Tibial nerve (tissue), 4 donors: ENCODE results near the gene LRCH4. TPM values are rescaled to one million over a fixed set of nuclear protein-coding genes. Genes with fewer than 3 reads are reported as not detected.

ENCODE experiments used
- DNase-seq, 2 donors: peaks; one replicate each; pipeline ENCODE4 v3.0.0-alpha.2; 2019; ENCODE audit warnings: low spot score in 2 of 2
- H3K27ac ChIP-seq, 4 donors: fragments of 200-600 bp; sonication (generic) in 3 of 4; one replicate each; pipeline ENCODE4 v1.5.1; 2017 to 2019; ENCODE audit warnings: mild to moderate bottlenecking in 1 of 4
- H3K27me3 ChIP-seq, 2 donors: fragments of 200-600 bp; sonication (generic) in 1 of 2; one replicate each; pipeline versions ENCODE4 v1.5.1 to v1.6.0; 2017 to 2019
- H3K36me3 ChIP-seq, 3 donors: fragments of 200-600 bp; sonication (generic); one replicate each; pipeline ENCODE4 v1.5.1; 2018 to 2019
- H3K4me1 ChIP-seq, 4 donors: fragments of 200-600 bp; sonication (generic) in 3 of 4; one replicate each; pipeline ENCODE4 v1.5.1; 2017 to 2019
- H3K4me3 ChIP-seq, 4 donors: fragments of 200-600 bp; sonication (generic) in 3 of 4; one replicate each; pipeline ENCODE4 v1.5.1; 2017 to 2019; ENCODE audit warnings: mild to moderate bottlenecking in 1 of 4, moderate library complexity in 1 of 4
- H3K9me3 ChIP-seq, 4 donors: fragments of 200-600 bp; sonication (generic) in 3 of 4; one replicate each; pipeline ENCODE4 v1.5.1; 2017 to 2019
- EP300 ChIP-seq, 2 donors: sonication (generic); formaldehyde crosslinking; IDR thresholded peaks; one replicate each; pipeline ENCODE4 v1.6.1; 2017; ENCODE audit warnings: antibody characterized with exemption in 2 of 2, mild to moderate bottlenecking in 1 of 2
- POLR2A ChIP-seq, 2 donors: fragments of 450-650 bp; IDR thresholded peaks; one replicate each; pipeline ENCODE4 v1.6.1; 2017; ENCODE audit warnings: antibody characterized with exemption in 2 of 2, mild to moderate bottlenecking in 2 of 2, moderate library complexity in 2 of 2
- WGBS, 2 donors: methylation state at CpG; one replicate each; pipeline ENCODE4 v1.1.5; 2018; 5-methylcytosine and 5-hydroxymethylcytosine counted together
- total RNA-seq, 4 donors: library from RNA; depleted of rRNA; stranded (reverse); fragments of >200 nt; gene quantifications; one replicate each; pipeline ENCODE4 v1.1.0, GENCODE V29; 2016
- TF ChIP-seq, protein P1 (sequence below), 5 experiments: fragments of 200-600 bp in 3 of 5; fragments of 450-650 bp in 2 of 5; sonication (generic) in 3 of 5; IDR thresholded peaks; one replicate each; pipeline ENCODE4 v1.5.1; 2016 to 2019; ENCODE audit warnings: antibody characterized with exemption in 5 of 5, mild to moderate bottlenecking in 3 of 5, moderate library complexity in 2 of 5

Gene LRCH4
- total RNA-seq, 4 donors from 2014 or later = 135 to 174 (median 170) TPM

DNA sequence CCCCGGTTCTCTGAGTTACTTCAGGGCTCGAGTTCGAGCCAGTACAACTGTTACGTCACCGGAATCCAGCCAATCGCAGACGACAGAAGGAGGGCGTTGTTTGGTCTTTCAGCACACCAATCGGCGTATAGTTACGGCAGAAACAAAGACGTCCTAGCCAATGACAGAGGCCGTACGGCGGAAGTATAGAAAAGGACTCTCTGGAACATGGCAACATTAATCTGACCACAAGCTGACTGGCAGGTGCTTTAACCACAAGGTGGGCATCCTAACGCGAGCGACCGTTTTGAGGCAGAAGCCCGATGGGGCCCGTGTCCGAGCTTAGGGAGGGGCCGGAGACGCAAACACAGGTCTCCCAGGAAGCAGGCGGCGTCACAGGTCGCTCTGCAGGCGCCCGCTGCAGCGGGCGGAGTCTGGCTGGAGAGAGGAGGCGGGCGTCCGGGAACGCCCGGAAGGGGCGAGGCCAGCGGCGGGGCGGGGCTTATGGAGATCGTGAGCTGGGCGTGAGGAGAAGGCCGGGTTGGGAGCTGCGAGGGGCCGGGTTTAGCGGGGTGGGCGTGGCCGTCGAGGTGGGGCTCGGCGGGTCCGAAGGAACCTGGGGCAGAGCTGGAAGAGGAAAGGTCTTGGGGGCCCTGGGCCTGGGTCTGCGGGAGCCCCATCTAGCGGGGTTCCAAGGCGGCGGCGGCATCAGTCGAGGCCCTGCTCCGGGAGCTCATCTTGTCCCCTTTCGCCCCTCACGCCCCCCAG lies 26.2 kb upstream of the LRCH4 start, which contains the start of gene MOSPD3:
Gene MOSPD3 (plus strand): TSS at position 558 of the 747 bp plus-strand sequence. CDS start 252 bp downstream, outside the sequence.
- WGBS, 2 donors = 0 to 1% methylated on average over 45 to 59 of the region's 61 CpGs
- H3K9me3 ChIP-seq = no peaks in the 10 kb centered on the region
- H3K27ac ChIP-seq = peak within 1 kb of the TSS; percentile 94 to 96 (median 95)
- no peaks in the 10 kb centered on the region for H3K27me3 ChIP-seq
- peaks cover 0 to 30% (median 0%) of the 10 kb centered on the region in 3 donors for H3K36me3 ChIP-seq
- TF ChIP-seq, protein P1, sequence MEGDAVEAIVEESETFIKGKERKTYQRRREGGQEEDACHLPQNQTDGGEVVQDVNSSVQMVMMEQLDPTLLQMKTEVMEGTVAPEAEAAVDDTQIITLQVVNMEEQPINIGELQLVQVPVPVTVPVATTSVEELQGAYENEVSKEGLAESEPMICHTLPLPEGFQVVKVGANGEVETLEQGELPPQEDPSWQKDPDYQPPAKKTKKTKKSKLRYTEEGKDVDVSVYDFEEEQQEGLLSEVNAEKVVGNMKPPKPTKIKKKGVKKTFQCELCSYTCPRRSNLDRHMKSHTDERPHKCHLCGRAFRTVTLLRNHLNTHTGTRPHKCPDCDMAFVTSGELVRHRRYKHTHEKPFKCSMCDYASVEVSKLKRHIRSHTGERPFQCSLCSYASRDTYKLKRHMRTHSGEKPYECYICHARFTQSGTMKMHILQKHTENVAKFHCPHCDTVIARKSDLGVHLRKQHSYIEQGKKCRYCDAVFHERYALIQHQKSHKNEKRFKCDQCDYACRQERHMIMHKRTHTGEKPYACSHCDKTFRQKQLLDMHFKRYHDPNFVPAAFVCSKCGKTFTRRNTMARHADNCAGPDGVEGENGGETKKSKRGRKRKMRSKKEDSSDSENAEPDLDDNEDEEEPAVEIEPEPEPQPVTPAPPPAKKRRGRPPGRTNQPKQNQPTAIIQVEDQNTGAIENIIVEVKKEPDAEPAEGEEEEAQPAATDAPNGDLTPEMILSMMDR (IDR thresholded peaks at IDR 0.05) = peak in 3 of 5 experiments; percentile 5 to 63 (median 38)
- TF ChIP-seq EP300 (IDR thresholded peaks at IDR 0.05) = peak; percentile 93 to 94
- peak; percentile 51 to 83 for TF ChIP-seq POLR2A (IDR thresholded peaks at IDR 0.05)
- peak; percentile 98 to 100 for DNase-seq
- peak within 1 kb of the TSS; percentile 53 to 85 (median 60) for H3K4me3 ChIP-seq
- H3K4me1 ChIP-seq = peaks cover 0 to 22% (median 9%) of the 10 kb centered on the region in 4 donors

DNA sequence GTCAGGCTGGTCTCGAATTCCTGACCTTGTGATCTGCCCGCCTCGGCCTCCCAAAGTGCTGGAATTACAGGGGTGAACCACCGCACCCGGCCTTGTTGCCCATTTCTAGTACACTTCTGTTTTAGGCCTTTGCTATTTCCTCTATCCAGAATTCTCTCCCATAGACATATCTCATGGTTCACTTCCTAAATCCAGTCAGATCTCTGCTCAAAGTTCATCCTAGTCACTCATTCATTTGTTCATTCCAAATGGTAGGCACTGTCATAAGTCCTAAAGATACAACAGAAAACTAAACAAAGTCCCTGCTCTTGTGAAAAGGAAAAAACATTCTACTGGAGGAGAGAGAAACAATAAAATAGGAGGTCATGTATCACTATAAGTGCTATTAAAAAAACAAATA lies 24.0 kb upstream of the LRCH4 start:
- H3K4me3 ChIP-seq = no peak overlapping the region
- TF ChIP-seq, protein P1 (IDR thresholded peaks at IDR 0.05) = no peak
- no peak for TF ChIP-seq POLR2A (IDR thresholded peaks at IDR 0.05)
- DNase-seq = no peak
- H3K27ac ChIP-seq = peak overlapping the region in 1 of 4 donors; percentile 96
- H3K4me1 ChIP-seq = peaks cover 0 to 34% (median 11%) of the 10 kb centered on the region in 4 donors
- WGBS, 2 donors = 90 to 92% methylated on average over 5 of the region's 5 CpGs
- H3K9me3 ChIP-seq = no peaks in the 10 kb centered on the region
- H3K36me3 ChIP-seq = peaks cover 0 to 16% (median 0%) of the 10 kb centered on the region in 3 donors
- no peaks in the 10 kb centered on the region for H3K27me3 ChIP-seq

DNA sequence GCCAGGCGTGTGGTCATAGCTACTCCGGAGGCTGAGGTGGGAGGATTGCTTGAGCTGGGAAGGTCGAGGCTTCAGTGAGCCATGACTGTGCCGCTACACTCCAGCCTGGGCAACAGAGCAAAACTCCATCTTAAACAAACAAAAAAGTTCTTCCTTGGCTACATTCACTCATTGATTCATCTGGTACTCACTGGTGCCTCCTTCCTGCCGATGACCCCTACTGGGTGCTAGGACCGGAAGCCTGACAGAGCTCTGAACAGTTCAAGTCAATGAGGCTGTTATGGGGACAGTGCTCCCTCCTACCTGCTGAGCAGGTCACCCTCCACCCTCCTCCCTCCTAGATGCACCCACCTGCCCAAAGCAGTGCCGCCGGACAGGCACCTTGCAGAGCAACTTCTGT lies 21.2 kb upstream of the LRCH4 start:
- TF ChIP-seq, protein P1 (IDR thresholded peaks at IDR 0.05) = no peak
- TF ChIP-seq POLR2A (IDR thresholded peaks at IDR 0.05) (no peak), EP300 (IDR thresholded peaks at IDR 0.05) (no peak)
- Histone ChIP-seq H3K9me3 (no peaks in the 10 kb centered on the region), H3K4me3 (no peak overlapping the region), H3K27me3 (no peaks in the 10 kb centered on the region), H3K27ac (no peak overlapping the region), H3K36me3 (peaks cover 0 to 4% (median 0%) of the 10 kb centered on the region in 3 donors), H3K4me1 (peaks cover 0 to 46% (median 6%) of the 10 kb centered on the region in 4 donors)
- 82 to 83% methylated on average over 8 of the region's 8 CpGs for WGBS, 2 donors
- DNase-seq = no peak

DNA sequence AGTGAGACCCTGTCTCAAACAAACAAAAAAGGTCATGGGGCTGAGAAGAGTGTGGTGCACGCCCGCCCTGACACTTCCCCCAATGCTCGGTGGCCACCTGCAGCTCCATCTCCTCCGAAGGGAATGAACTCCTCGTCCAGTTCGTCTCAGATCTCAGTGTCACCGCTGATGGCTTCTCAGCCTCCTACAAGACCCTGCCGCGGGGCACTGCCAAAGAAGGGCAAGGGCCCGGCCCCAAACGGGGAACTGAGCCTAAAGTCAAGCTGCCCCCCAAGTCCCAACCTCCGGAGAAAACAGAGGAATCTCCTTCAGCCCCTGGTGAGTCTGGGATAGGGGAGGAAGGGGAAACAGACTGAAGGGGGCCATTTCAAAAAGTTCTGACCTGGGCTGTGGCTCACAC lies 20.4 kb upstream of the LRCH4 start:
- H3K9me3 ChIP-seq = no peaks in the 10 kb centered on the region
- TF ChIP-seq, protein P1 (IDR thresholded peaks at IDR 0.05) = no peak
- no peak for TF ChIP-seq EP300 (IDR thresholded peaks at IDR 0.05)
- TF ChIP-seq POLR2A (IDR thresholded peaks at IDR 0.05) = no peak
- H3K27ac ChIP-seq = peak overlapping the region in 1 of 4 donors; percentile 91
- 88 to 92% methylated on average over 12 of the region's 12 CpGs for WGBS, 2 donors
- peaks cover 0 to 4% (median 0%) of the 10 kb centered on the region in 3 donors for H3K36me3 ChIP-seq
- H3K27me3 ChIP-seq = no peaks in the 10 kb centered on the region
- H3K4me3 ChIP-seq = no peak overlapping the region
- DNase-seq = no peak
- peaks cover 0 to 52% (median 8%) of the 10 kb centered on the region in 4 donors for H3K4me1 ChIP-seq
